ENCODE results near the gene AFF3. TPM values are rescaled to one million over a fixed set of nuclear protein-coding genes. Genes with fewer than 3 reads are reported as not detected.

Gene AFF3
- total and polyA plus RNA-seq, 2 of the 8 experiments (the other 6 are each of a cell fraction or from before 2014, with no cell fraction given): 0.27 to 3.0 TPM

DNA sequence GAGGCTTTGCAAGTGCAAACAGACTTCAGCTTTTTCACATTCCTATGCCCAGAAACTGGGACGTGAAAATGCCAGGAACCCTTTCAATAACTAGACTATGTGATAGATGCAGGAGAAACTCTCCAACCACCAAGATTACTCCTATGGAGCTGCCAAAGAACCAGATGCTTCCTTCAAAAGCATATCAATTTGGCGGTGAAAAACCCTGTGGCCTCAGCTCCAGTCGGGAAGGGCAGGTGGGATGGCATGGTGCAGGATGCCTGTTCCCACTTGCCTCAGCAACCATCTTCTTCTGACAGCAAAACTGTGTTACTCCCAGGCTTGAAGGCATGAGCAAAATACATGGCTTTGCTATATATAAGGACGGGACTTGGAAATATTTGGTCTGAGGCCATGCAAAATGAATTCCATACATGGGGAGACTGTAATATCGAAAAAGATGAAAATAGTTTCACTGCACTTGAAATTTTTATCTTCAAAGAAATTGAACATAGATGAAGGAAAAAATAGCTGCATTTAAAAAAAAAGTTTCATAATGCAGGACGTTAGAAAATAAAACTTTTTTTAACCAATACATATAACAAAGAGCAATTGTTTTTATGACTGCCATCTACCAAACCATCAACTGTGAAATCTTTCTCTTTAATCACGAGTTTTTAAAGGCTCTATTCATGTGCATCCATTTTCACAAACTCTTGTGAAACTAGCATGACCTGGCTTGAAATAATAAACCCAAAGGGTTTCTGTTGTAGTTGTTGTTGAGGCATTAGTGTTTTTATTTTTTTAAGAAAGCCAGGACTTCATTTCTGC is 99.1 kb downstream of the AFF3 start:
- DNase-seq (ENCODE audit: low read depth in 1 of 2, low spot score in 2 of 2) (no peak), FAIRE-seq (no peak)
- Histone ChIP-seq H2BK20ac (ENCODE audit: low read length) (no peak overlapping the region), H3K14ac (ENCODE audit: insufficient read length) (no peak overlapping the region), H3K79me1 (ENCODE audit: low read depth, low read length) (no peaks in the 10 kb centered on the region), H3K27me3 (replicated peaks in 1 of 4; ENCODE audit: control insufficient read depth in 3 of 4, extremely low read depth in 1 of 4, insufficient read depth in 3 of 4, low read length in 3 of 4) (peaks cover 0 to 2% (median 0%) of the 10 kb centered on the region in 4 experiments; a peak in 1 of 7 replicates), H3K9ac (replicated peaks in 1 of 4; ENCODE audit: extremely low read depth in 1 of 4, low read depth in 3 of 4, low read length in 3 of 4) (no peak overlapping the region), H3K23me2 (ENCODE audit: low read depth, low read length) (no peaks in the 10 kb centered on the region), H4K5ac (ENCODE audit: insufficient read length, low read depth, low read length) (no peak overlapping the region), H3K4me3 (ENCODE audit: extremely low read depth in 1 of 4, insufficient read depth in 2 of 4, low read depth in 3 of 4, low read length in 4 of 4) (no peak overlapping the region), H3K36me3 (ENCODE audit: control insufficient read depth in 2 of 4, insufficient read depth in 4 of 4, low read length in 3 of 4) (no peaks in the 10 kb centered on the region), H2BK12ac (ENCODE audit: low read depth, low read length) (no peak overlapping the region), H2AFZ (ENCODE audit: low read length) (no peak overlapping the region), H2AK5ac (ENCODE audit: low read depth, low read length) (no peak overlapping the region), H3K4ac (replicated peaks; ENCODE audit: insufficient read length, low read depth, low read length) (no peak overlapping the region), H3K27ac (ENCODE audit: low read depth, low read length) (no peak overlapping the region), H3K4me2 (ENCODE audit: insufficient read depth in 1 of 2, low read depth in 2 of 2, low read length in 2 of 2) (no peak overlapping the region), H3K18ac (ENCODE audit: extremely low read depth, low read length) (no peak overlapping the region), H3K56ac (replicated peaks; ENCODE audit: insufficient read length, low read depth, low read length) (no peak overlapping the region), H3K9me3 (ENCODE audit: insufficient read depth in 2 of 2, low read depth in 1 of 2, low read length in 1 of 2) (no peaks in the 10 kb centered on the region), H3K79me2 (ENCODE audit: control insufficient read depth in 1 of 2, insufficient read depth in 2 of 2, low read length in 2 of 2) (no peaks in the 10 kb centered on the region), H3K23ac (ENCODE audit: insufficient read length) (no peak overlapping the region), H3K4me1 (replicated peaks in 1 of 4; ENCODE audit: control insufficient read depth in 3 of 4, insufficient read depth in 4 of 4, low read length in 3 of 4) (peaks cover 0 to 7% (median 0%) of the 10 kb centered on the region in 4 experiments; a peak in 1 of 7 replicates), H4K20me1 (replicated peaks in 1 of 2; ENCODE audit: control insufficient read depth in 1 of 2, insufficient read depth in 2 of 2, low read length in 2 of 2) (no peaks in the 10 kb centered on the region), H4K91ac (replicated peaks; ENCODE audit: insufficient read length, low read length) (no peak overlapping the region), H4K8ac (ENCODE audit: extremely low read depth, insufficient read depth, low read length) (no peak overlapping the region), H2BK5ac (ENCODE audit: low read depth, low read length) (no peak overlapping the region), H2BK120ac (replicated peaks; ENCODE audit: low read depth, low read length) (no peak overlapping the region), H2BK15ac (ENCODE audit: low read length) (no peak overlapping the region)
- CTCF ChIA-PET (ENCODE audit: partially characterized antibody): interaction anchor here (0.6 to 1.1 kb wide), 5 partner anchors 11 to 484 kb away, joined by 3 to 4 read pairs (median 3); no protein-coding TSS in a partner anchor
- WGBS, 2 experiments (ENCODE audit: extremely low coverage in 1 of 2, insufficient coverage in 1 of 2, insufficient read length in 1 of 2, insufficient replicate concordance in 2 of 2, low coverage in 1 of 2, low lambda C conversion rate in 2 of 2, missing lambda C conversion rate in 1 of 2): 90% methylated on average over 7 of the region's 7 CpGs; no CpG with 5 or more reads in 1 of the 2 experiments
- POLR2A ChIA-PET (ENCODE audit: partially characterized antibody): no interaction called here
- TF ChIP-seq HDAC2 (IDR thresholded peaks at IDR 0.05; ENCODE audit: borderline replicate concordance in 1 of 2, low read depth in 2 of 2, low read length in 2 of 2): no peak
- TF ChIP-seq SP1 (IDR thresholded peaks at IDR 0.05; ENCODE audit: low read depth, low read length): no peak
- no peak for TF ChIP-seq ASH2L (IDR thresholded peaks at IDR 0.05; ENCODE audit: low read length)
- TF ChIP-seq TCF12 (IDR thresholded peaks at IDR 0.05; ENCODE audit: low read depth, low read length): no peak
- TF ChIP-seq RBBP5 (IDR thresholded peaks at IDR 0.05; ENCODE audit: borderline replicate concordance, low read depth, low read length): no peak
- TF ChIP-seq TAF1 (IDR thresholded peaks at IDR 0.05; ENCODE audit: low read depth, low read length): no peak
